Liver (tissue), 9 donors: Measurements from ENCODE around the gene CLMN. TPM values are rescaled to one million over a fixed set of nuclear protein-coding genes. Genes with fewer than 3 reads are reported as not detected.
"Not testable (repeated sequence)": the region's sequence is repeated elsewhere in the genome, so short reads cannot be mapped to it uniquely, and the experiment has no call there.

Experiments
- DNase-seq: peaks from one replicate; pipeline ENCODE4 v3.0.0-alpha.2; 2017; ENCODE audit warnings: low spot score
- H3K27ac ChIP-seq, 2 donors: one replicate each; pipeline ENCODE4 v1.7.0; 2013; ENCODE audit warnings: inconsistent platforms in 2 of 2, low read length in 2 of 2, control low read depth in 1 of 2, low read depth in 1 of 2, mild to moderate bottlenecking in 1 of 2
- H3K27me3 ChIP-seq, 4 donors: one replicate each; pipeline versions ENCODE4 v1.6.1 to v1.7.0; 2013; ENCODE audit warnings: low read length in 3 of 4, inconsistent platforms in 1 of 4, mild to moderate bottlenecking in 1 of 4, moderate library complexity in 1 of 4; ENCODE audit not compliant: control insufficient read depth in 4 of 4, insufficient read depth in 4 of 4
- H3K36me3 ChIP-seq, 4 donors: one replicate each; pipeline versions ENCODE4 v1.6.1 to v1.7.0; 2013; ENCODE audit warnings: low read length in 3 of 4, mild to moderate bottlenecking in 3 of 4, low read depth in 1 of 4, moderate library complexity in 1 of 4; ENCODE audit not compliant: control insufficient read depth in 4 of 4, insufficient read depth in 3 of 4
- H3K4me1 ChIP-seq, 4 donors: one replicate each; pipeline versions ENCODE4 v1.6.1 to v1.7.0; 2013; ENCODE audit warnings: low read length in 3 of 4, mild to moderate bottlenecking in 3 of 4, moderate library complexity in 1 of 4; ENCODE audit not compliant: control insufficient read depth in 4 of 4, insufficient read depth in 4 of 4
- H3K4me3 ChIP-seq, 3 donors: one replicate each; pipeline versions ENCODE4 v1.6.1 to v1.7.0; 2013; ENCODE audit warnings: low read length in 3 of 3, control low read depth in 1 of 3, low read depth in 1 of 3, mild to moderate bottlenecking in 1 of 3
- H3K9ac ChIP-seq, 2 donors: one replicate each; pipeline ENCODE4 v1.7.0; 2013; ENCODE audit warnings: low read length in 2 of 2, mild to moderate bottlenecking in 2 of 2, moderate library complexity in 2 of 2, control low read depth in 1 of 2, low read depth in 1 of 2
- H3K9me3 ChIP-seq, 4 donors: one replicate each; pipeline versions ENCODE4 v1.6.1 to v1.7.0; 2013; ENCODE audit warnings: low read length in 3 of 4; ENCODE audit not compliant: control insufficient read depth in 4 of 4
- ATF3 ChIP-seq: IDR thresholded peaks from 2 replicates; pipeline ENCODE4 v1.6.1; 2016; ENCODE audit warnings: antibody characterized with exemption
- CTCF ChIP-seq: fragments of 150-350 bp; IDR thresholded peaks from 2 replicates; pipeline ENCODE4 v1.5.1; 2017; ENCODE audit warnings: improper control_type of control experiment, low read depth, low read length; ENCODE audit not compliant: missing input control
- EGR1 ChIP-seq, 2 donors: IDR thresholded peaks; 2 replicates each; pipeline ENCODE4 v1.6.1; 2016 to 2018; ENCODE audit warnings: antibody characterized with exemption in 2 of 2, low read depth in 2 of 2
- FOXA1 ChIP-seq: IDR thresholded peaks from 2 replicates; pipeline ENCODE4 v1.6.1; 2016; ENCODE audit warnings: antibody characterized with exemption
- FOXA2 ChIP-seq: IDR thresholded peaks from 2 replicates; pipeline ENCODE4 v1.6.1; 2016; ENCODE audit warnings: antibody characterized with exemption
- GABPA ChIP-seq, 2 donors: IDR thresholded peaks in 1 of 2; conservative IDR thresholded peaks in 1 of 2; 2 replicates each; pipeline ENCODE4 v1.6.1; 2016; ENCODE audit warnings: antibody characterized with exemption in 2 of 2, mild to moderate bottlenecking in 1 of 2, moderate library complexity in 1 of 2
- HNF4A ChIP-seq, 2 donors: conservative IDR thresholded peaks; 2 replicates each; pipeline ENCODE4 v1.6.1; 2016; ENCODE audit warnings: antibody characterized with exemption in 2 of 2, mild to moderate bottlenecking in 2 of 2
- HNF4G ChIP-seq: IDR thresholded peaks from 2 replicates; pipeline ENCODE4 v1.6.1; 2016; ENCODE audit warnings: antibody characterized with exemption
- JUND ChIP-seq, 2 donors: IDR thresholded peaks; 2 replicates each; pipeline ENCODE4 v1.6.1; 2016; ENCODE audit warnings: antibody characterized with exemption in 2 of 2
- MAX ChIP-seq: IDR thresholded peaks from 2 replicates; pipeline ENCODE4 v1.6.1; 2016; ENCODE audit warnings: antibody characterized with exemption
- NR2F2 ChIP-seq: IDR thresholded peaks from 2 replicates; pipeline ENCODE4 v1.6.1; 2016; ENCODE audit warnings: antibody characterized with exemption
- RAD21 ChIP-seq, 2 donors: IDR thresholded peaks; 2 replicates each; pipeline ENCODE4 v1.6.1; 2016; ENCODE audit warnings: antibody characterized with exemption in 2 of 2, mild to moderate bottlenecking in 2 of 2
- REST ChIP-seq: IDR thresholded peaks from 2 replicates; pipeline ENCODE4 v1.6.1; 2016; ENCODE audit warnings: antibody characterized with exemption, mild to moderate bottlenecking
- RXRA ChIP-seq, 2 donors: IDR thresholded peaks; 2 replicates each; pipeline ENCODE4 v1.6.1; 2017 to 2018; ENCODE audit warnings: antibody characterized with exemption in 2 of 2, mild to moderate bottlenecking in 1 of 2
- SP1 ChIP-seq: IDR thresholded peaks from 2 replicates; pipeline ENCODE4 v1.6.1; 2018; ENCODE audit warnings: antibody characterized with exemption, mild to moderate bottlenecking
- TAF1 ChIP-seq: conservative IDR thresholded peaks from 2 replicates; pipeline ENCODE4 v1.6.1; 2016; ENCODE audit warnings: antibody characterized with exemption, mild to moderate bottlenecking
- YY1 ChIP-seq: IDR thresholded peaks from 2 replicates; pipeline ENCODE4 v1.6.1; 2016; ENCODE audit warnings: antibody characterized with exemption, mild to moderate bottlenecking
- ZBTB33 ChIP-seq: IDR thresholded peaks from 2 replicates; pipeline ENCODE4 v1.6.1; 2016; ENCODE audit warnings: antibody characterized with exemption
- WGBS: extraction: QIAGEN DNeasy Blood & Tissue Kit; methylation state at CpG from one replicate; pipeline ENCODE4 v1.1.7; 2013; 5-methylcytosine and 5-hydroxymethylcytosine counted together
- polyA plus RNA-seq, 2 donors: library from polyadenylated mRNA; stranded (reverse) in 1 of 2; unstranded in 1 of 2; fragments of 200-250 nt in 1 of 2; fragments of >200 nt in 1 of 2; fragmentation: Nextera tagmentation in 1 of 2; extraction: Ambion mirVana in 1 of 2; gene quantifications; one replicate each; pipeline versions ENCODE4 v1.2.1 to v1.2.3, GENCODE V29; 2013 to 2015
- total RNA-seq, 2 donors: library from RNA; depleted of rRNA; stranded (reverse); fragments of >200 nt; gene quantifications; one replicate each; pipeline ENCODE4 v1.2.3, GENCODE V29; 2014
- donor health status: healthy.
- donor health status: healthy.
- donor health status: healthy.
- donor health status: healthy.
- donor health status: healthy.

CLMN gene
- total and polyA plus RNA-seq, 4 donors: 6.0 to 41.1 (median 24.1) TPM

GRCh38 chr14:95182379-95182778 lies 137.3 kb downstream of the CLMN start:
- no peaks in the 10 kb centered on the region for H3K27me3 ChIP-seq
- TF ChIP-seq HNF4G (no peak), TAF1 (no peak), HNF4A (conservative IDR thresholded peaks at IDR 0.05) (no peak), FOXA1 (no peak), RXRA (IDR thresholded peaks at IDR 0.05) (no peak), MAX (no peak), ATF3 (no peak)
- no peaks in the 10 kb centered on the region for H3K36me3 ChIP-seq
- H3K9me3 ChIP-seq: no peaks in the 10 kb centered on the region
- H3K4me3 ChIP-seq: no peak overlapping the region
- peaks cover 14 to 57% (median 51%) of the 10 kb centered on the region in 4 donors for H3K4me1 ChIP-seq
- peak overlapping the region; percentile 71 to 92 for H3K27ac ChIP-seq
- H3K9ac ChIP-seq: peak overlapping the region in 1 of 2 donors; percentile 64
- no peak for DNase-seq
- 72% methylated on average over 8 of the region's 8 CpGs for WGBS

GRCh38 chr14:95180966-95181741 lies 138.6 kb downstream of the CLMN start:
- TF ChIP-seq GABPA (IDR thresholded peaks at IDR 0.05 in 1 of 2, conservative IDR thresholded peaks at IDR 0.05 in 1 of 2) (no peak), ZBTB33 (peak; percentile 64), EGR1 (IDR thresholded peaks at IDR 0.05; ENCODE audit: low read depth in 2 of 2) (peak in 1 of 2 donors; percentile 41), YY1 (peak; percentile 68), FOXA1 (peak; percentile 68), RXRA (IDR thresholded peaks at IDR 0.05) (peak; percentile 98), NR2F2 (peak; percentile 60), ATF3 (peak; percentile 97), CTCF (no peak), FOXA2 (peak; percentile 45), HNF4G (peak; percentile 41), HNF4A (conservative IDR thresholded peaks at IDR 0.05) (peak; percentile 88 to 91), RAD21 (IDR thresholded peaks at IDR 0.05) (peak; percentile 57 to 62), REST (no peak), TAF1 (no peak), JUND (IDR thresholded peaks at IDR 0.05) (peak; percentile 92 to 95), SP1 (peak; percentile 84), MAX (peak; percentile 70)
- Histone ChIP-seq H3K9ac (peak overlapping the region in 1 of 2 donors; percentile 73), H3K4me3 (peak overlapping the region in 2 of 3 donors; percentile 29 to 40), H3K4me1 (peaks cover 14 to 57% (median 51%) of the 10 kb centered on the region in 4 donors), H3K9me3 (no peaks in the 10 kb centered on the region), H3K36me3 (no peaks in the 10 kb centered on the region), H3K27me3 (no peaks in the 10 kb centered on the region), H3K27ac (peak overlapping the region; percentile 83 to 92)
- WGBS: 48% methylated on average over 8 of the region's 8 CpGs
- no peak for DNase-seq

GRCh38 chr14:95175670-95176069 lies 144.0 kb downstream of the CLMN start:
- WGBS: 85% methylated on average over 3 of the region's 3 CpGs

More at GRCh38 chr14:95175670-95176069, 144.0 kb downstream of the CLMN start:
- H3K27ac ChIP-seq, H3K27me3 ChIP-seq, H3K9me3 ChIP-seq, H3K9ac ChIP-seq, H3K36me3 ChIP-seq, H3K4me1 ChIP-seq, H3K4me3 ChIP-seq, DNase-seq: not testable (repeated sequence)
